ENCODE results near the gene FLOT1. TPM values are rescaled to one million over a fixed set of nuclear protein-coding genes. Genes with fewer than 3 reads are reported as not detected.

FLOT1 gene
- total and polyA plus RNA-seq, 2 of the 13 experiments (the other 11 are each of a cell fraction or from before 2014, with no cell fraction given), result 82.3 to 130 TPM

DNA sequence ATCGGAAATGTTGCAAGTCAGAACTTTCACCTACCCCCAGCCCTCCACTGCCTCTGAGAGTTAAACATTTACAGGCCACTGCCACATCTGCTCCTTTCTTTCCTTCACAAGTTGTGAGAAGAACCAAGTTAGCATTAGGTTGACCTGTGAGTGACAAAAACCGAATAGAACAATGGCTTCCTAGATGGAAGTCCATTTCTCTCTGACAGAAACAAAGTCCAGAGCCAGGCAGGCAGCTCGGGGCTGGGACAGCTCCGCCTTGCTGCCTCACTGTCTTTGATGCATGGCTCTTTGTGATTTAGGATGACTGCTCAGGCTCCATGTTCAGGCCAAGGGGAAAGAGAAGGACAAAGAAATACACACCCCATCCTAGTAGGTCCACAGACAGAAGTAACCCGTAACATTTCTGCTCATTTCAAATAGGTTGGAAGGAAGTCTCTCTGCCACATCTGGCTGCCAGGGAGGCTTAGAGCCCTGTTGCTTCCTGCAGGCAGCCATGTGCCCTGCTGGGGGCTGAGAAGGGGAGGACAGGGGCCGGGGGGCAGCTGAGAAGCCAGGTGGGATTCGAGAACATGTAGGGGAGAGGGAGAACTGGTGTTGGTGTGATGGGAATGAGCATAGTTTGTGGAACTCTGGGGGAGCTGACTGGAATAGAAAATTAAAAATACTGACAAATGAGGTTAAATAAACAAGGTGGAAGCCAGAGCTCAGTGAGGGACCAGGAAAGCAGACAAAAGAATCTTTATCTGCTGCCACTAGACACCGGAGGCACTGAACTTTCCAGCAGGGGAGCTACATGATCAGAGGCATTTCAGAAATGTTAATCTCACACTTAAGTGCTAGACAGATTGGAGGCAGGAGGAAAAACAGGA is 21.4 kb upstream of the FLOT1 start (continued):
- TF ChIP-seq, protein P1, sequence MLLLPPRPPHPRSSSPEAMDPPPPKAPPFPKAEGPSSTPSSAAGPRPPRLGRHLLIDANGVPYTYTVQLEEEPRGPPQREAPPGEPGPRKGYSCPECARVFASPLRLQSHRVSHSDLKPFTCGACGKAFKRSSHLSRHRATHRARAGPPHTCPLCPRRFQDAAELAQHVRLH (CRISPR knock-in tag; IDR thresholded peaks at IDR 0.05; ENCODE audit: borderline replicate concordance, low read depth), result peak; percentile 72
- no peak for TF ChIP-seq ATM (IDR thresholded peaks at IDR 0.05; ENCODE audit: borderline replicate concordance)
- TF ChIP-seq FLYWCH1 (CRISPR knock-in tag; IDR thresholded peaks at IDR 0.05), result no peak; the same call in 1 of the 2 replicates
- TF ChIP-seq REXO4 (CRISPR knock-in tag; IDR thresholded peaks at IDR 0.05; ENCODE audit: borderline replicate concordance), result no peak
- TF ChIP-seq ZNF841 (CRISPR knock-in tag; IDR thresholded peaks at IDR 0.05; ENCODE audit: borderline replicate concordance), result peak; percentile 71; the same call in 1 of the 2 replicates
- TF ChIP-seq, protein P2, sequence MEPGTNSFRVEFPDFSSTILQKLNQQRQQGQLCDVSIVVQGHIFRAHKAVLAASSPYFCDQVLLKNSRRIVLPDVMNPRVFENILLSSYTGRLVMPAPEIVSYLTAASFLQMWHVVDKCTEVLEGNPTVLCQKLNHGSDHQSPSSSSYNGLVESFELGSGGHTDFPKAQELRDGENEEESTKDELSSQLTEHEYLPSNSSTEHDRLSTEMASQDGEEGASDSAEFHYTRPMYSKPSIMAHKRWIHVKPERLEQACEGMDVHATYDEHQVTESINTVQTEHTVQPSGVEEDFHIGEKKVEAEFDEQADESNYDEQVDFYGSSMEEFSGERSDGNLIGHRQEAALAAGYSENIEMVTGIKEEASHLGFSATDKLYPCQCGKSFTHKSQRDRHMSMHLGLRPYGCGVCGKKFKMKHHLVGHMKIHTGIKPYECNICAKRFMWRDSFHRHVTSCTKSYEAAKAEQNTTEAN (CRISPR knock-in tag; conservative IDR thresholded peaks at IDR 0.05), result peak; percentile 61; the same call in 1 of the 2 replicates
- TF ChIP-seq, protein P3, sequence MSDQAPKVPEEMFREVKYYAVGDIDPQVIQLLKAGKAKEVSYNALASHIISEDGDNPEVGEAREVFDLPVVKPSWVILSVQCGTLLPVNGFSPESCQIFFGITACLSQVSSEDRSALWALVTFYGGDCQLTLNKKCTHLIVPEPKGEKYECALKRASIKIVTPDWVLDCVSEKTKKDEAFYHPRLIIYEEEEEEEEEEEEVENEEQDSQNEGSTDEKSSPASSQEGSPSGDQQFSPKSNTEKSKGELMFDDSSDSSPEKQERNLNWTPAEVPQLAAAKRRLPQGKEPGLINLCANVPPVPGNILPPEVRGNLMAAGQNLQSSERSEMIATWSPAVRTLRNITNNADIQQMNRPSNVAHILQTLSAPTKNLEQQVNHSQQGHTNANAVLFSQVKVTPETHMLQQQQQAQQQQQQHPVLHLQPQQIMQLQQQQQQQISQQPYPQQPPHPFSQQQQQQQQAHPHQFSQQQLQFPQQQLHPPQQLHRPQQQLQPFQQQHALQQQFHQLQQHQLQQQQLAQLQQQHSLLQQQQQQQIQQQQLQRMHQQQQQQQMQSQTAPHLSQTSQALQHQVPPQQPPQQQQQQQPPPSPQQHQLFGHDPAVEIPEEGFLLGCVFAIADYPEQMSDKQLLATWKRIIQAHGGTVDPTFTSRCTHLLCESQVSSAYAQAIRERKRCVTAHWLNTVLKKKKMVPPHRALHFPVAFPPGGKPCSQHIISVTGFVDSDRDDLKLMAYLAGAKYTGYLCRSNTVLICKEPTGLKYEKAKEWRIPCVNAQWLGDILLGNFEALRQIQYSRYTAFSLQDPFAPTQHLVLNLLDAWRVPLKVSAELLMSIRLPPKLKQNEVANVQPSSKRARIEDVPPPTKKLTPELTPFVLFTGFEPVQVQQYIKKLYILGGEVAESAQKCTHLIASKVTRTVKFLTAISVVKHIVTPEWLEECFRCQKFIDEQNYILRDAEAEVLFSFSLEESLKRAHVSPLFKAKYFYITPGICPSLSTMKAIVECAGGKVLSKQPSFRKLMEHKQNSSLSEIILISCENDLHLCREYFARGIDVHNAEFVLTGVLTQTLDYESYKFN (CRISPR knock-in tag; conservative IDR thresholded peaks at IDR 0.05), result peak; percentile 99
- no peak for TF ChIP-seq ESRRA (CRISPR knock-in tag; IDR thresholded peaks at IDR 0.05; ENCODE audit: low read depth)
- TF ChIP-seq ZNF205 (CRISPR knock-in tag; IDR thresholded peaks at IDR 0.05), result peak; percentile 99
- peak; percentile 78; the same call in 1 of the 2 replicates for TF ChIP-seq ZNF264 (CRISPR knock-in tag; IDR thresholded peaks at IDR 0.05)
- TF ChIP-seq ZNF329 (CRISPR knock-in tag; IDR thresholded peaks at IDR 0.05; ENCODE audit: low read depth), result no peak
- TF ChIP-seq, protein P4, sequence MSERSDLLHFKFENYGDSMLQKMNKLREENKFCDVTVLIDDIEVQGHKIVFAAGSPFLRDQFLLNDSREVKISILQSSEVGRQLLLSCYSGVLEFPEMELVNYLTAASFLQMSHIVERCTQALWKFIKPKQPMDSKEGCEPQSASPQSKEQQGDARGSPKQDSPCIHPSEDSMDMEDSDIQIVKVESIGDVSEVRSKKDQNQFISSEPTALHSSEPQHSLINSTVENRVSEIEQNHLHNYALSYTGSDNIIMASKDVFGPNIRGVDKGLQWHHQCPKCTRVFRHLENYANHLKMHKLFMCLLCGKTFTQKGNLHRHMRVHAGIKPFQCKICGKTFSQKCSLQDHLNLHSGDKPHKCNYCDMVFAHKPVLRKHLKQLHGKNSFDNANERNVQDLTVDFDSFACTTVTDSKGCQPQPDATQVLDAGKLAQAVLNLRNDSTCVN (CRISPR knock-in tag; IDR thresholded peaks at IDR 0.05; ENCODE audit: borderline replicate concordance), result 0 out of 2 replicates have a peak, but pooled peaks have one; percentile 25
- TF ChIP-seq ZNF781 (CRISPR knock-in tag; IDR thresholded peaks at IDR 0.05; ENCODE audit: borderline replicate concordance, not compliant biosample characterization), result peak; percentile 60
- peak; percentile 99; the same call in 1 of the 2 replicates for TF ChIP-seq SSRP1 (CRISPR knock-in tag; IDR thresholded peaks at IDR 0.05)
- peak; percentile 60; the same call in 1 of the 2 replicates for TF ChIP-seq NR2F2 (IDR thresholded peaks at IDR 0.05; ENCODE audit: borderline replicate concordance, low read depth)
- no peak for TF ChIP-seq HES4 (CRISPR knock-in tag; IDR thresholded peaks at IDR 0.05; ENCODE audit: borderline replicate concordance)
- no peak for TF ChIP-seq NPAS2 (CRISPR knock-in tag; IDR thresholded peaks at IDR 0.05; ENCODE audit: borderline replicate concordance)
- TF ChIP-seq MLLT10 (CRISPR knock-in tag; IDR thresholded peaks at IDR 0.05), result no peak
- no peak; the same call in 1 of the 2 replicates for TF ChIP-seq REL (CRISPR knock-in tag; conservative IDR thresholded peaks at IDR 0.05)
- no peak; the same call in 1 of the 2 replicates for TF ChIP-seq EHMT2 (IDR thresholded peaks at IDR 0.05; ENCODE audit: borderline replicate concordance, low read depth, low read length)
- peak; percentile 22; the same call in 1 of the 2 replicates for TF ChIP-seq ZNF44 (CRISPR knock-in tag; IDR thresholded peaks at IDR 0.05)
- 0 out of 2 replicates have a peak, but pooled peaks have one; percentile 42 for TF ChIP-seq ZBTB3 (CRISPR knock-in tag; IDR thresholded peaks at IDR 0.05; ENCODE audit: borderline replicate concordance, low read depth)
